Measurements from ENCODE around the gene CBY3.
A peak's percentile ranks its signal among the peaks of the same experiment; 100 is the strongest.
"Not testable (repeated sequence)": the region's sequence is repeated elsewhere in the genome, so short reads cannot be mapped to it uniquely, and the experiment has no call there.

CBY3 gene

DNA sequence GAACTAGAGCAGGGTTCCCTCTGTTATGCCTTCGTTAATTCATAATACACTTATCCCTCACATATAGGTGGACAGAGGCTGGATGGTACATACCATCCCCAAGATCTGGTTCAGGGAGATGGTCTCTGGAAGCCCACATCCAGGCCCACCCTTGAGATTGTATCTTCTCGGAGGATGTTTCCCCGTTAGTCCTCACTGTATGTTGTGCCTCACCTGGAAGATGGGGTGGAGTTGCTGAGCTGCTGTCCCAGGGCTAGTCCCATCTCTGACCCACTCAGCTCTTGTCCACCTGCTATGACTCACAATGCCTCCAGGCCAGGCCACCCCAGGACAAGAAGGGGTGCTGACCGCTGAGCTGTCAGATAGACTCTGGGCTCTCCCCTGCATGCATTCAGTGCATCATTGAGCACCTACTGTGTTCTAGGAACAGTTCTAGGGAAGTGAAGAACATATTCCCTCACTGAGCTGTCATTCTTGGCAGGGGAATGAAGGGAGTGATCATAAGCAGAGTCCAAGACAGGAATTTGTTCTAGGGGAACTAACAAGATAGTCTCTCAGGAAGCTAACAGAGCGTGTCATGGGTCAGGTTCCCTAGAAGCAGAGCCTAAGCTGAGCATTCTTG is at the start of gene CBY3:
Gene CBY3 (minus strand): TSS at position 255 of the 622 bp plus-strand sequence. CDS start 116 bp downstream, at position 139.
- DNase-seq (ENCODE audit: low spot score) = no peak

DNA sequence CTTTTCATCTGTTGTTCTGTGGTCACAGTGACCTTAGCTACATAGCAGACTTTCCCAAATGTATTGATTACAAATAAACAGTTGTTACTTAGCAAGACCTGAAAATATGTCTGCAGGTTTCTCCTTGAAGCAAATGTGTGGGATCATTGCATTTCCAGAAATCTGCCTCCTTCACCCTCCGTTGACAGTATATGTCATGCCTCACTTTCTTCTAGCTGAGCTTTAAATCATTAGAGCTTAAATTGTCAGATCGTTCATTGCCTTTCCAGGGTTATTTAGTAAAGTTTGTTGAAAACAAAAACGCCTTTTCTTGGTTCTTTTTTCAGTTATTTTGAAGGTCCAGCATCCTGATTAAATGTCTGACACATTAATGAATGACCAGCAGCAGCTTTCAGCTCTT is 49.5 kb upstream of the CBY3 start:
- no peak for DNase-seq (ENCODE audit: low spot score)

DNA sequence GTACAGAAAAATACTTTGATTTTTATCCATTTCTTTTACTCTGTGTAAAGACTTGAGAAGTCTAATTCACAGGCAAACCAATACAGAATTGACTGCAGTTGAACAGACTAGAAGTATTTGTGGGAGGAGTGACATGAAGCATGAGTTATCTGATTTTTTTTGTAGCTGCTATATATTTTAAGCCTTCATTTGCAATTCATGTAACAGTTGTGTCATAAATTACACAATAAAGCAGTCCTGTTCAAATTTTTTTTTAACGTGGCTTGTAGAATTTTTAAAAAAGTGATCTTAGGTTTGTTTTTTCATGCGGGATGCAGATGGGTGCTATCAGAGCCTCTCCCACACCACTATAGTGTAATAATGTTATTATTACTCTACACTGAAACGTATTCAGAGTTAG is 48.9 kb upstream of the CBY3 start:
- DNase-seq (ENCODE audit: low spot score) = no peak

DNA sequence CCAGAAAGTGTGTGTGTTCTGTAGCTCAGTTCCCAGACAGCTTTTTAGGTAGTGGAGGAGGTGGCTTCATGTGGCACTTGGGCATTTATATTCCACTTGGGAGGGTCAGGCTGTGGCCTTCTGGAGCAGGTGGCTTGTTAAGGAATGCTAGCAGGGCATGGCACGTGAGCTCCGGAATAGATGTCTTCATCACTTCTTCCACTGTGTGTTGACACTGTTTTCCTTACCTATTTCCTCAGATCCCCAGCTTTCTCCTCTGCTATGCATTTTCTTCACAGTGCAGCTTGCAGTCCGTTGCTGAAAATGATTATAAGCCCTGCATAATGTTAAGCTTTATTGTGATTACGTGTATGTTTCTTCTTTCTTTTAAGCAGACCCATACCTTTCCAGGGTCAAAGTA is 48.5 kb upstream of the CBY3 start:
- no peak for DNase-seq (ENCODE audit: low spot score)

DNA sequence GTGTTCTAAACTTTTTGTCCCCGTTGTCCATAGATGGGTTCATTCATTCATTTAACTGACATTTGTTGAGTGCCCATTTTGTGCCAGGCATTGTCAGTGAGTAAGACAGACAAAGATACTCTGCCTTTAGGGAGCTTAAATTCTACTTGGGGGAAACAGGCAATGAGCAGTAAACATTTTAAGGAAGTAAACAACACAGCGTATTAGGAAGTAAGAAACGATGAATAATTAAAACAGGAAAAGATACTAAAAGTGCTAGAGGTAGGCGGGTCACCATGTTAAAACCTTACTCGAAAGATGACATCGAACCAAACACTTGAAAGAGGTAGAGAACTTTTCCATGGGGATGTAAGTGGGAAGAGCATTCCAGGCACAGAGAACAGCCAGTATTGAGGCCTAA is 46.3 kb upstream of the CBY3 start:
- no peak for DNase-seq (ENCODE audit: low spot score)

DNA sequence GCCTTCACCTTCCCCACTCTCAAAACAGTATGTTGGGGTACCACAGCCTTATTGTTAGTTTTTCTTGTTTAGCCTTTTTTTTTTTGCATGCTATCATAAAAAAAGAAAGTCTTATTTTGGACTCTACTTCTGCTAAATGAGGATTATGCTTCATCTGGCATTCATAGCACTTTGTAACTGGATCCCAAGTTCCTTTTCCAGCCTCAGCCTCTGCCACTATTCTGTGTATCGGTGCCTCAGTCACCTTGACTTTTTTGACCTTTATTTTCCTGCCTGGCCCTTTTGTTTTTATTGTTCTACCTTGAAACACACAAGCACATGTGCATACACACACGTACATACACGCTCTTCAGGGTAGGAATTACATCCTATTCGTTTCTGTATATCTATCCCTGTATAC is 43.3 kb upstream of the CBY3 start:
- DNase-seq (ENCODE audit: low spot score) = no peak

DNA sequence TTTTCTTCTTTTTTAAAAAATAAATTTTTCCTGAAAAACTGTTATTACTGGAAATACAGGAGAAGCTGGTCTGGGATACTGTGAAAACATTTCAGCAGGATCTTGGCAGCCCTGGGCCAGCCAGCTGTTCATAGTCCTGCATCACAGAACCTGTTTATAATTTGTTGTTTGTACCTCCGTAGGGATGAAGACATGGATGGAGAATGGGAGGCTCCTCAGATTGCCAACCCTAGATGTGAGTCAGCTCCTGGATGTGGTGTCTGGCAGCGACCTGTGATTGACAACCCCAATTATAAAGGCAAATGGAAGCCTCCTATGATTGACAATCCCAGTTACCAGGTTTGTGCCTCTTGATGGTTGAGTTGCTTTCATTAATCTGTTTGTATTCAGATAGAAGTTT is 39.4 kb upstream of the CBY3 start:
- DNase-seq (ENCODE audit: low spot score) = no peak

DNA sequence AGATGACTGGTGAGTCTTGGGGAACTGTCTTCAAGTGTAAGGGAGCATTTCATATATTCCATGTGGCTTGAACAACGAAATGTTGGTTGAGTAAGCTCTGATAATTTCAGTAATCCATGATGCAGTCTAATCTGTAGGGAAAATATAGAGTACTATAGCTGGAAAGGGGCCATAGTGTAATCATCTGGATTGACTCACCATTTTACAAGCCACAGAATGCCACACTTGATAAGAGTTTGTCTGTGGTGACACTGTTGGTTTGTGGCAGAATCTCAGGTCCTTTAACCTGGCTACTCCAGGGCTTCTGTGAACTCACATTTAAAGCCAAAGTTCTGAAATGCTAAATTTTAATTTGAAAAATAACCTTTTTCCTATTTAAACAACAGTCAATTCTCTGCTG is 35.5 kb upstream of the CBY3 start:
- DNase-seq (ENCODE audit: low spot score) = no peak

DNA sequence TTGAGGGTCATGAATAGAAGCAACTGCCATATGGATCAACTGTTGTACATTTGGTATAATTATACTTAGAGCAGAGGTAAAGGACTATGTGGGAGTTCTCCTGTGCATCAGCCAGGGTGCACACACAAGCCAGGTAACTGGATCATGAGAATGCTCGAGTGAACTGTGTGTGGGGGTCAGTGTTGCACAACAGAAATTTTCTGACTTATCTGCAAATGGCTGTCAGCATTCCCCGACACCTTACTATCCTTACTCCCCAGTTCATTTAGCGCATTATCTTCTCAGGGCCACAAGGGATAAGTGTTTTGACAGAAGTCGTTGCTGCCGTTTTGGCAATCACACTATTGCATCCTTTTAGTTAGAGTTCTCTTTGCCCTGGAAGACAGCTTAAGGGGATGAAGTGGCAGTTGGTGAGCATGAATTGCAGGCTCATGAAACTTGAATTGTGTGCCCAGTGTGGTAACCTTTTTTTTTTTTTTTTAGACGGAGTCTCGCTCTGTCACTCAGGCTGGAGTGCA is 19.6 kb upstream of the CBY3 start:
- DNase-seq (ENCODE audit: low spot score) = no peak

DNA sequence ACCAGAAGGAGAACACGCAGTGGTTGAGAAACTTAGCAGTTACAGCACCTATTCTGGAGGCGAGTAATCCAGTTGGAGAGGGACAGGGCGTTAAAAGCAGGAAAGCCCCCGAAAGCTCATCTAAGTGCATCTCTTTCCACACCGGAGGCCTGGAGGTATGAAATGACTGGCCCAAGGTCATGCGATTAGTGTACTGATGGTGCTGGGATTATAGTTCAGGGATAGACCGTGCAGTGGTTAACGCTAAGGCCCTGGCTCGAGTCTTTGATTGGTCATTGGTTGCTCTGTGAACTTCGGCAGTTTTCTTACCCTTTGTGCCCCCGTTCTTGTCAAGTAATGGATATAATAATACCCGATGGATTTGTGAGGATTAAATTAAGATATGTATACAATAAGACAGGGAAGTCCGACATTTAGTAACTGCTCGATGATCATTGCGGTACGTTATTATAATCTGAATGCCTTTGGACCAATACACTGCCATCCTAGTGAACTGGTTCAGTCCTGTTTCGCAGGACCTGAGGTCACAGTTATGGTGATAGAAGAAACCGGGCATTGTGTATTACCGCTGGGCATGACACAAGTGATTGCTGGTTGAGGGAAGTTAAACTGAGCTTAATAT is 18.9 kb upstream of the CBY3 start:
- no peak for DNase-seq (ENCODE audit: low spot score)

DNA sequence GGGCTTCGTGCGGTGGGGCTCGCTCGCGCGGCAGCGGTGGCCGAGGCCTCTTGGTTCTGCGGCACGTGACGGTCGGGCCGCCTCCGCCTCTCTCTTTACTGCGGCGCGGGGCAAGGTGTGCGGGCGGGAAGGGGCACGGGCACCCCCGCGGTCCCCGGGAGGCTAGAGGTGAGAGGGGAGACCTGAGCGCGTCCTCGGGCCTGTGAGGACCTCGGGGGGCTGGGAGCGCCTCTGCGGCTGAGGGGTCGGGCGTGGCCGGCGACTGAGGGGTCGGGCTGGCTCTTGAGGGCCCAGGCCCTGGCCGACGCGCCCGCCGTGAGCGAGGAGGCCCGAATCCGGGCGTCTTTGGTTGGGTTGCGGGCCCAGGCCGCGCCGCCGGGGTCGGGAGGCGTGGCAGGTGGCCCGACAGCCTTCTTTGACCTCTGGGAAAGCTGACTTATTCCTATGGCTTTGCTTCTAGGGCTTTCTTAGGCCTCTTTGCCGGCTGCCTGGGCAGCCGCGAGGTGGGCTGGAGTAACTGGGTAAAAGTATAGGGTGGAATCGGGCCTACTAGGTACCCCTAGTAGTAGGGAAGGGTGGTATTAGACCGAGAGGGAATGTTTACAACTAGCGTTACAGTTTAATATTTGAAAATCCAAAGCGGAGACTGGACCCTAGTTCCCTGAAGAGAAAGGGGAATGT is 18.2 kb upstream of the CBY3 start, which contains the start of gene CANX:
Gene CANX (plus strand): TSS at position 33 of the 681 bp plus-strand sequence. CDS start 6,715 bp downstream, outside the sequence.
- DNase-seq (ENCODE audit: low spot score) = no peak

DNA sequence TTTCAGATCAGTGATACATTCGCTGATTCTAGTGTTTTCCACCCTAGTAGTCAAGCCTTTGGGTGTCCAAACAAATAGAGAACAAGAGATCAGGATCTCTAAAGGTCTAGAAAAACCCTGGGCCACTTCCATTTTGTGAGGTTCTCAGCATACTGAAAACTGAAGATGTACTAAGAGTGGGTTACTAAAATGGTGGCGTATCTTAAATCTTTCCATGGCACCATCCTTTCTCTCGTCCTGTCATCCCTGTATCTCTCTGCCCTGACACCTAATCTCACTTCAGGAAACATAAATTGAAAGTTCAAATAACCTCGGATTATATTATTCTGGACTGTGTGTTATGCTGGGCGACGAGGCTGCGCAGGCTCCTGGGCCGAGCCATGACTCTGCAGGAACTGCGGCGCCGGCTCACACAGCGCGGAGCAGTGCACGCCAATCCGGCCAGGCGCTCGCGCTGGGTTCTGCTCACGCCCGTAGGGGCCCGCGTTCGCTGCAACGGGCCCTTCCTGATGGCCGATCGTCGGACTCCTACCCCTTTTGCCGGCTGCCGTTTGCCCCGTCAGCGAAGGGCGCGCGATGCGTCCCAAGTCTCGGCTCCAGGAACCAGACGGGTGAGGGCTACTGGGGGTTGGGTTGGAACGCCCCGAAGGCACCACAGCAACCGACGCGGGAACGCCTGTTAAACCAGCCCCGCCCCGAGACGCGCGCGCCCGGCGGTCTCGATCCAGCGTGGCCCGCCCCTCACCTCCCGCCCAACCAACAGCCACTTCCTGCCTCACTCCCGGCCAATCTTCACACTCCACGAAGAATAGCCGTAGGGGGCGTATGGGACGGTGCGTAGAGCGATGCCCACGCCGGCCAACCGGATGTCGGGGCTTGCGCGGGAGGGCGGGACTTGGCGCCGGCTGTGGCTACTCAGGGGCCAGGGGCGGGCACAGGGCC is 17.4 kb upstream of the CBY3 start:
- peak; percentile 99 for DNase-seq (ENCODE audit: low spot score)

DNA sequence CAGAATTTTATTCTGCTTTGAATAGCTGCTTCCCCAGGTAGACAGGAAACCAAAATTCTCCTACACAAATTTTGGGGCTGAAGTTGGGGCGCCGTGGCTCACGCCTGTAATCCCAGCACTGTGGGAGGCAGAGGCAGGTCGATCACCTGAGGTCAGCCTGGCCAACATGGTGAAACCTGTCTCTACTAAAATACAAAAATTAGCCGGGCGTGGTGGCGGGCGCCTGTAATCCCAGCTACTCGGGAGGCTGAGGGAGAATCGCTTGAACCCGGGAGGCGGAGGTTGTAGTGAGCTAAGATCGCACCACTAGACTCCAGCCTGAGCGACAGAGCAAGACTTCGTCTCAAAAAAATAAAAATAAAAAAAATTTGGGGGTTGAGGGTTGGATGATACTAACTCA is 16.7 kb upstream of the CBY3 start:
- not testable (repeated sequence) for DNase-seq (ENCODE audit: low spot score)

DNA sequence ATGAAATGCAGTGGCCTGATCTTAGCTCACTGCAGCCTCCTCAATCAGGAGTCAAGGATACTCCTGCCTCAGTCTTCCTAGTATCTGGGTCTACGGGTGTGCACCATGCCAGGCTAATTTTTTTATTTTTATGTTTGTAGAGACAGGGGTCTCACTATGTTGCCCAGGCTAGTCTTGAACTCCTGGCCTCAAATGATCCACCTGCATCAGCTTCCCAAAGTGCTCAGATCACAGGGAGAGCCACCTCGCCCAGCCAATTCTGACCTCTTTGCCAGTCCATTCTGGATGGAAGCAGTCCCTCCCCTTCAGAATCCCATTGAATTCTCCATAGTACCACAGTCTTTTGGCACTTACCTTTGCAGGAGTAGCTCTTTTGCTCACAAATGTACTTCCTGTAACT is 16.3 kb upstream of the CBY3 start:
- DNase-seq (ENCODE audit: low spot score) = no peak

DNA sequence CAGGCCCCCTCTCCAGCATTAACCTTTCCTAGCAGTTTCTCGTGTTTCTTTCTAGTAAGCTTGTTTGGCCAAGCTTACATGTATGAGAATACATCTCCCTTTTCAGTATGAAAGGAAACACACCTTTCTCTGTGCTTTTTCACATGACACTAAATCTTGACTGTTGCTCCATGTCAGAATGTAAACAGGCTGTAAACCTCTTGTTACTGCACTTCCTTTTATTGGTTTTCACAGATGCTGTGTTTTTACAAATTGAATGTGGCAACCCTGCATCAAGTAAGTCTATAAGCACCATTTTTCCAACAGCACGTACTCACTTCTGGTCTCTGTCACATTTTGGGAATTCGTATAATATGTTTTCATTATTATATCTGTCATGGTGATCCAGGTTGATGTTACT is 15.8 kb upstream of the CBY3 start:
- DNase-seq (ENCODE audit: low spot score) = no peak

DNA sequence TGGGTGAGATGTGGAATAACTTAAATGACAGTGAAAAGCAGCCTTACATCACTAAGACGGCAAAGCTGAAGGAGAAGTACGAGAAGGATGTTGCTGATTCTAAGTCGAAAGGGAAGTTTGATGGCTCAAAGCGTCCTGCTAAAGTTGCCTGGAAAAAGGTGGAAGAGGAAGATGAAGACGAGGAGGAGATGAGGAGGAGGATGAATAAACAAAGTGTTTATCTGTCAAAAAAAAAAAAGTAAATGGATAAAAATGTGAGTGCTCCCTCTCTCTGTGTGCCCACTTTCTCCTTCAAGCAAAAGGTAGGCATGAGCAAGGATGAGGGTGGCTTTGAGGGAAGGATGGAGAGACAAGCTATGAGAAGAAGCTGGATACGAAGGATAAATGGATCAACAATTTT is 13.7 kb upstream of the CBY3 start:
- DNase-seq (ENCODE audit: low spot score) = no peak

DNA sequence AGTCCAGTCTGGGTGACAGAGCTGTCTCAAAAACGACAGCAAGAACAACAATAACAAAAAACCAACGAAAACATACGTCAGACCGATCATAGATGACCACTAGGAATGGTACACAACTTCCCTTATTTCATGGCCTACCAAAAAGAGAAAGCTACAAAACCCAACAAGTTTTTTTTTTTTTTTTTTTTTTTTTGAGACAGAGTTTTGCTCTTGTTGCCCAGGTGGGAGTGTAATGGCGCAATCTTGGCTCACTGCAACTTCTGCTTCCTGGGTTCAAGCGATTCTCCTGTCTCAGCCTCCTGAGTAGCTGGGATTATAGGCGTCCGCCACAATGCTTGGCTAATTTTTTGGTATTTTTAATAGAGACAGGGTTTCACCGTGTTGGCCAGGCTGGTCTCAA is 8.4 kb upstream of the CBY3 start:
- not testable (repeated sequence) for DNase-seq (ENCODE audit: low spot score)

DNA sequence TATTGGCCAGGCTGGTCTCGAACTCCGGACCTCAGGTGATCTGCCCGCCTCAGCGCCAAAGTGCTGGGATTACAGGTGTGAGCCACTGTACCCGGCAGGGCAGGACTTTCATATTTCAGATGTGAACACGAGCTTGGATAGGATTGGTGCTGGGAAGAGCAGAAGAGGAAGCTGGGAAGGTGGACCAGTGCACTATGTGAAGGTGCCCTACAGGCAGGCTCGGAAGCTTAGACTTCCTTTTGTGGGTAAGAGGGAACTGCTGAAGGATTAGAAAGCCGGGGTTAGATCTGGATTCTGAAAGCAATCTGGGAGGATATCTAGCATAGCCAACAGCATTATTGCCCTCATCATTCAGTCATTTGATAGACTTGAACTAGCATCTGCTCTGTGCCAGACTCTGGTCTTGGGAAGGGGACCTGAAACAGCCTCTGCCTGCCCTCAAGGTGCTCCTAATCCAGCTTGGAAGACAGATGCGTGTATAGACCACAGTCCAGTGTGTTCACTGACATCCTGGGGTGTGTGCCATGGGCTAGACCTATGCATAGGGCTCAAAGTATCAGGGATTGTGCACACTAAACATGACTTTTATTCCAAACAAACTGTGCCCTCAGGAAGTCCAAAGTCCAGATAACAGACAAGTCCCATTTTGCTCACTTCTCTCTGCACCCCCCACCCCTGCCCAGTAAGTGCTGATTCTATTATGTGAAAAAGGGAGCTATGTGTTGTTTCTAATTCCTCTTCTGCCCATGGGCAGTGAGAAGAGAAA is 637 bp downstream of the CBY3 start:
- DNase-seq (ENCODE audit: low spot score) = no peak

DNA sequence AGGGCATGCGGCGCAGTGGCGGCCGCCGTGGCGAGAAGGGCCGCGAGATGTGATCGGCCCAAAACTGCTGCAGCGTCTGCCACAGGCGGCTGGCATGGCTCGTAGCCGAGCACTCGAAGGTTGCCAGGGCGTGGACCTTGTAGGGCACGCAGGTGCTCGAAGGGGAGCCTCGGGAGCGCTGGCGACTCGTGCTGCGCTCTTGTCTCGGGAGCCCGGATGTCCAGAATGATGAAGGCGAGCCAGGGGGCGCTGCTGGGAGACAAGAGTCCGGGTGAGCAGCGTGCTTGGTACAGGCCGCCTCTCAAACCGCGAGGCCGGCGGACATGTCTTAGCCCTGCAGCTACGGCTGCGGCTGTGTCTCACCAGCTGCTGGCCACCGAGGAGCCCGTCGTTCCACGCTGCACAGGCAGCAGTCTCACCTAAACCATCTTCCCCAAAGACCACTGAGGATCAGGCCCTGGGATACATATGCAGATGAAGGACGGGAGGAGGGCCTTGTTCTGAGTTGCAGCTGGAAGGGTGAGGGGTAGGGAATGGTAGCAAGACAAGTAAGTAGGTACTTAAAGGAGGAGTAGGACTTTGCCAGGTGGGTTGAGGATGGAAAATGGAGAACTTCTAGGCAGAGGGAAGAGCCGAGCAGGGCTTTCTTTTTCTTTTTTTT is 1.7 kb downstream of the CBY3 start:
- DNase-seq (ENCODE audit: low spot score) = peak; percentile 54

DNA sequence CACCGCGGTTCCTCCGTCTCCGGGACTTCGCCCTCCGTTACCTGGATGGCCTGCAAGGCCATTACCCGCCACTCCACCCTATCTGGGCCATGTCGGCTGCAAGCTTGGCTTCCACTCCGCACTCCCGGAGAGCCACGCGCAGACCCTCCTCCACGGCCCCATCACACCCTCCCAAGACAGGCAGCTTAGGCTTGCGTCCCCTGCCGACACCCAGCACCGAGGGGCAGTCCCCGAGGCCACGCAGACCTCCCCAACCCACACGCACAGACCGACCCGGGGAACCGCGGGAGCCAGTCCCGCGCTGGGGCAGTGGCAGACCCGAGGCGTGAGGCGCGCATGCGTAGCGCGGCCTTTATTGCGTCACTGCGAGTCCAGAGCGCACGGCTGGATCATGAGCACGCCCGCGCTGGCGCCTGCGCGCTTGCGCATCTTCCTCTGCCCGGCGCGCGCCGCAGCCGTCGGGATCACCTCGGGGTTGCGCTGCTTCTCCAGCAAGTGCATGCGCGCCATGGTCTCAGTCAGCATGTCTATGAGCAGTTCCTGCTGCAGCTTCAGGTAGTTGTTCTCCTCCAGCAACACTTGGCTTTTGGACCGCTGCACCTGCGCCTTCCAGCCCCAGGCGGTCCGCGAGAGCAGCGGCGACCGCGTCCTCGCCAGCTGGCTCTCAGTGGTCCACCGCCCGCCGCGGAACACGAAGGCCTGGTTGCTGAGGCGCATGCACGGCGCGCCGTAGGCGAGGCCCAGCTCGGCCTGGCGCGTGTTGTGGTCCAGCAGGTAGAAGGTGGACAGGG is 2.4 kb downstream of the CBY3 start:
- peak; percentile 93 for DNase-seq (ENCODE audit: low spot score)

Measured in cerebellar cortex (tissue), 1 donor.